Activated CD8-positive, alpha-beta memory T cell treated with anti-CD3 and anti-CD28 coated beads for 36 hours (primary cell): ENCODE data around the gene MPND. TPM values are rescaled to one million over a fixed set of nuclear protein-coding genes. Genes with fewer than 3 reads are reported as not detected.

Experiments
- CTCF ChIA-PET: fragments of 350-600 bp; sonication (Branson Sonifier 250); formaldehyde crosslinking; loops from one replicate; lab custom pipeline; 2021; ENCODE audit warnings: antibody characterized with exemption; lab: Charles Lee
- POLR2A ChIA-PET: fragments of 350-600 bp; sonication (Branson Sonifier 250); formaldehyde crosslinking; loops from one replicate; lab custom pipeline; 2021; ENCODE audit warnings: antibody characterized with exemption; lab: Charles Lee
- total RNA-seq, 2 experiments: library from RNA; stranded (reverse); gene quantifications; one replicate each; pipeline ENCODE4 v1.2.3, GENCODE V29; 2021

Gene MPND
- total RNA-seq, 2 experiments from 2014 or later: 18.0 to 20.1 TPM

GRCh38 chr19:4370418-4371041 lies 27.2 kb downstream of the MPND start:
- CTCF ChIA-PET: interaction anchor here (0.6 to 3.7 kb wide), 14 partner anchors 9 to 153 kb away, joined by 3 to 44 read pairs (median 3); partner anchors contain the start of genes CHAF1A, MPND and SH3GL1
- POLR2A ChIA-PET: interaction anchor here (0.9 to 1.4 kb wide), 4 partner anchors 9 to 101 kb away, joined by 3 to 9 read pairs (median 6); partner anchors contain the start of genes MPND and SH3GL1

- ChIA-PET POLR2A (no interaction called here), CTCF (interaction anchor here (0.9 to 3.7 kb wide), 3 partner anchors 29 to 104 kb away, joined by 4 to 44 read pairs (median 6); partner anchors contain the start of genes CHAF1A and SH3GL1)
Measured at GRCh38 chr19:4371247-4372164, 28.1 kb downstream of the MPND start.

GRCh38 chr19:4372165-4373012 lies 29.0 kb downstream of the MPND start:
- ChIA-PET CTCF (interaction anchor here (0.9 to 1.0 kb wide), 2 partner anchors 28 to 105 kb away, joined by 4 to 6 read pairs; partner anchors contain the start of gene SH3GL1), POLR2A (no interaction called here)

- ChIA-PET CTCF (no interaction called here), POLR2A (no interaction called here)
Measured at GRCh38 chr19:4373013-4373367, 29.6 kb downstream of the MPND start.

GRCh38 chr19:4373601-4374497 lies 30.5 kb downstream of the MPND start:
- POLR2A ChIA-PET: interaction anchor here (0.6 kb wide), 1 partner anchor 13 kb away, joined by 3 read pairs; no protein-coding TSS in a partner anchor
- CTCF ChIA-PET: interaction anchor here (0.6 to 0.8 kb wide), 2 partner anchors 106 to 242 kb away, joined by 4 to 6 read pairs; no protein-coding TSS in a partner anchor

DNA sequence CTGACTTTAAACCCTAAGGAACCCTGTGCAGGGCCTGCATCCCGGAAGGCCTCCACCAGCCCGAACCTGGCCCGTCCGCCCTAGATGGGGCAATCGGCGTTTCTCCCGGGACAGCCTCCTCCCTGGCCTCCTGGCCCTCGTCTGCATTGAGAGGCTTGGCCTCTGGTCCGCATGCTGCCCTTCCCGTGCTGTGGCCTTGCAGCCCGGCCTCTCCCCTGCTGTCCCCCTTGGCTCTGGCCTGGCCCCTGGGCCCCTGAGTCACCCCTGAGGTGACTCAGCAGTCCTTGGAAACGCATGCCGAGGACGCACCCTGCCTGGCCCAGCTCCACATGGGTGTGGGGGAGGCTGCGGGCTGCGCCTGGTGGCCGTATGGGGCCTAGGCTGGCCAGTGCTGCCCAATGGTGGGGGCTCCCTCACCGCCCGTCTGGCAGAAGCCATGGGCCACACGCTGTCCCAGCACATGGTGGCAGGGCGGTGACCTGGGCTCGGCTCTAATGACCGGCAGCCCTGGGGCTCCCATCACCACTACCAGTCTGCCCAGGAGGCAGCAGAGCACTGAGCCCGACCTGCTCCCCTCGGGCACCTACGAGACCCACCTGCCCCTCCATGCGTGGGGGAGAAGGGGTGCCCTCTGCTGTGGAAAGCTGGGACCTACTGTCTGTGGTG lies 31.3 kb downstream of the MPND start:
- ChIA-PET CTCF (interaction anchor here (0.6 to 0.9 kb wide), 3 partner anchors 10 to 241 kb away, joined by 4 to 6 read pairs (median 4); no protein-coding TSS in a partner anchor), POLR2A (interaction anchor here (0.6 kb wide), 1 partner anchor 12 kb away, joined by 3 read pairs; no protein-coding TSS in a partner anchor)

GRCh38 chr19:4375164-4376027 lies 32.0 kb downstream of the MPND start:
- ChIA-PET POLR2A (no interaction called here), CTCF (interaction anchor here (0.8 to 0.9 kb wide), 2 partner anchors 9 to 25 kb away, joined by 4 read pairs; partner anchors contain the start of gene SH3GL1)

- ChIA-PET POLR2A (no interaction called here), CTCF (interaction anchor here (0.8 to 1.3 kb wide), 2 partner anchors 24 to 34 kb away, joined by 3 to 4 read pairs; partner anchors contain the start of gene SH3GL1)
Measured at GRCh38 chr19:4376028-4376670, 32.8 kb downstream of the MPND start.

GRCh38 chr19:4376671-4376990 lies 33.3 kb downstream of the MPND start:
- ChIA-PET POLR2A (no interaction called here), CTCF (interaction anchor here (0.6 to 1.3 kb wide), 3 partner anchors 24 to 34 kb away, joined by 3 to 7 read pairs (median 4); partner anchors contain the start of gene SH3GL1)

- POLR2A ChIA-PET: no interaction called here
- CTCF ChIA-PET: interaction anchor here (0.6 to 1.3 kb wide), 3 partner anchors 23 to 35 kb away, joined by 3 to 7 read pairs (median 4); partner anchors contain the start of gene SH3GL1
Measured at GRCh38 chr19:4376991-4377781, 33.8 kb downstream of the MPND start.

- POLR2A ChIA-PET: interaction anchor here (1.6 kb wide), 1 partner anchor 9 kb away, joined by 9 read pairs; no protein-coding TSS in a partner anchor
- CTCF ChIA-PET: interaction anchor here (1.0 to 2.6 kb wide), 4 partner anchors 10 to 114 kb away, joined by 4 to 13 read pairs (median 4); no protein-coding TSS in a partner anchor
Measured at GRCh38 chr19:4378886-4379285, 35.5 kb downstream of the MPND start.

GRCh38 chr19:4379383-4380253 lies 36.3 kb downstream of the MPND start:
- POLR2A ChIA-PET: interaction anchor here (1.6 kb wide), 1 partner anchor 10 kb away, joined by 9 read pairs; no protein-coding TSS in a partner anchor
- CTCF ChIA-PET: interaction anchor here (0.5 to 2.6 kb wide), 5 partner anchors 11 to 697 kb away, joined by 4 to 13 read pairs (median 4); no protein-coding TSS in a partner anchor

DNA sequence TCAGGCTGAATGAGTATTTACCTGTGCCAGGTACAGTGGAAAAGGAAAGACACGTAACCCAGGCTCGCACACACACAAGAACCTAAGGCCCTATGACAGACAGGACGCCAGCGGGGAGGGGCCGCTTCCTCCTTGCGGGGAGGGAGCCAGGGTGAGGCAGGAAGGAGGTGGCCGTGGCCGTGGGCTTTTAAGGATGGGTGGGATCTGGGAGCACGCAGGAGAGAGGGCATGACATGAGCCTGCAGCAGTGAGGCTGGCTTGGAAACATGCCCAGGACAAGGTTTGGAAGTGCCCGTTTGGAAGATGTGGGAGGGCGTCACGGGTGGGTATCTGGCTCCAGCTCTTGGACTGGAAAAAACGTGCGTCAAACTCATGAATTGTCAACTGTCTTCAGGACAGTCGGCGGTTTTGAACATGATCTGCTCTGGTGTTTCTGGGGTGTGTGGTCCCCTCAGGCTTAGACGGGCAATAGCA lies 36.9 kb downstream of the MPND start:
- ChIA-PET CTCF (interaction anchor here (2.6 kb wide), 1 partner anchor 11 kb away, joined by 13 read pairs; no protein-coding TSS in a partner anchor), POLR2A (interaction anchor here (1.6 kb wide), 1 partner anchor 10 kb away, joined by 9 read pairs; no protein-coding TSS in a partner anchor)
